NK-92 (cell line): ENCODE data around the gene EPAS1.

Source experiments
- DNase-seq: peaks from one replicate; lab custom pipeline; 2025; ENCODE audit not compliant: unreplicated experiment; lab: John Stamatoyannopoulos, UW

The EPAS1 gene

DNA sequence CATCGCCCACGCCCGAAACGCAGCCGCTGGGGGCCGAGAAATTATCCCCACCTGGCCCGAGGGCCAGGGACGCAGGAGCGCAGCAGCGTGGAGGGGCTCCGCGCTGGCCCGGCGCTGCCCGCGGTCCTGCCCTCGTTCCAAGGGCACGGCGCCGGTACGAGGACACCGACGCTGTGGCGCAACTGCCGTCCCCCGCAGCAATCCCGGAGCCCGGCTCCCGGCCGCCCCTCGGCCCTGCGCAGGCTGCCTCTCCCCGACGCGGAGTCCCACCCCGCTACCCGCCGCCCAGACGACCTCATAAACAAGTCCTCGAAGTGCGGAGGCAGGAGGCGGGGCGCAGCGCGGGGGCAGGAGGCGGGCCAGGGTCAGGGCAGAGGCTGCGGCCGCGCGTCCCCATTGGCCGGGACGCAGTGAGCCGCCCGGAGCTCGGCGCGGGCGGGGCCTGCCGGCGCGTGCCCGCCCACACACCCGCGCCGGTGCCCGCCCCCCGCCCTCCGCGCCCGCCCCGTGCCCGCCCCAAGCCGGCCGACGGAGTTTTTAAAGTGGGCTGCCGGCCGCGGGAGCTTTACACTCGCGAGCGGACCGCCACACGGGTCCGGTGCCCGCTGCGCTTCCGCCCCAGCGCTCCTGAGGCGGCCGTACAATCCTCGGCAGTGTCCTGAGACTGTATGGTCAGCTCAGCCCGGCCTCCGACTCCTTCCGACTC lies at the start of gene EPAS1:
EPAS1 (plus strand) TSS at position 568 of the 706 bp plus-strand sequence. CDS start 505 bp downstream, outside the sequence.
- DNase-seq: peak; percentile 13

- no peak for DNase-seq
Measured at GRCh38 chr2:46248171-46248570, 49.0 kb upstream of the EPAS1 start.

- no peak for DNase-seq
Measured at GRCh38 chr2:46249654-46250053, 47.6 kb upstream of the EPAS1 start.

GRCh38 chr2:46252891-46253659 lies 44.1 kb upstream of the EPAS1 start:
- DNase-seq: no peak

GRCh38 chr2:46254474-46254873 lies 42.7 kb upstream of the EPAS1 start:
- no peak for DNase-seq

GRCh38 chr2:46256563-46257142 lies 40.6 kb upstream of the EPAS1 start:
- DNase-seq: no peak

DNA sequence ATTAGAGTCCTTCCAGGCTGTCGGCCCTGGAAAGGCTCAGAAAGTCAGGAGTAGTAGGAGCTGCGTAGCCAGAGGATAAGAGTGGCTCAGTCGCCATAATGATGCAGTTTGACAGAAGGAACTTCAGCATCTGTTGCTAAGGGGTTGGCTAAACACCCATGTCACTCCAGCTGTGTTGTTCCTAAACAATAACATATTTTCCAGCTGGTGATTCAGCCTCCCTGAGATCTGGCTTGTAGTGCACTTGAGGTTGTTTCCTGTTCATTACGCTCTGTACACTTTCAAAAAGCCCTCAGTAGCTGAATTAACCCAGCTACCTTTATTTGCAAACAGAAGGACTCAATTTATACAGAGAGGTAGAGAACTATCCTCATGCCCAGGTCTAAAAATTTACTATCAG lies 39.7 kb upstream of the EPAS1 start:
- no peak for DNase-seq

GRCh38 chr2:46257980-46258379 lies 39.2 kb upstream of the EPAS1 start:
- DNase-seq: no peak

GRCh38 chr2:46258937-46259776 lies 38.0 kb upstream of the EPAS1 start:
- DNase-seq: no peak

- no peak for DNase-seq
Measured at GRCh38 chr2:46259777-46260168, 37.4 kb upstream of the EPAS1 start.

DNA sequence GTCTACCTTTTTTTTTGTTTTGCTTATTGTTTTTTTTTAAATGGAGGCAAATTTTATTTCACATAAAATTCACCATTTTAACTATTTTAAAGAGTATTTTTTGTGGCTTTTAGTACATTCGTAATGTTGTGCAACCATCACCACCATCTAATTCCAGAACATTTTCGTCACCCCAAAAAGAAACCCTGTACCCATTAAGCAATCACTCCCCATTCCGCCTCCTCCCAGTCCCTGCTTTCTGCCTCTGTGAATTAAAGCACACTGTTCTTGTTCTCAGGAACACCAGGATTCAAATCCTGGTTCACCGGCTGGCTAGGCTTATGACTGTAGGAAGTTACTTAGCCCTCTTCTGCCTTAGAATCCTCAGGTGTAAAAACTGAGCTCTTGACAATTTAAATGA lies 36.9 kb upstream of the EPAS1 start:
- DNase-seq: no peak

DNA sequence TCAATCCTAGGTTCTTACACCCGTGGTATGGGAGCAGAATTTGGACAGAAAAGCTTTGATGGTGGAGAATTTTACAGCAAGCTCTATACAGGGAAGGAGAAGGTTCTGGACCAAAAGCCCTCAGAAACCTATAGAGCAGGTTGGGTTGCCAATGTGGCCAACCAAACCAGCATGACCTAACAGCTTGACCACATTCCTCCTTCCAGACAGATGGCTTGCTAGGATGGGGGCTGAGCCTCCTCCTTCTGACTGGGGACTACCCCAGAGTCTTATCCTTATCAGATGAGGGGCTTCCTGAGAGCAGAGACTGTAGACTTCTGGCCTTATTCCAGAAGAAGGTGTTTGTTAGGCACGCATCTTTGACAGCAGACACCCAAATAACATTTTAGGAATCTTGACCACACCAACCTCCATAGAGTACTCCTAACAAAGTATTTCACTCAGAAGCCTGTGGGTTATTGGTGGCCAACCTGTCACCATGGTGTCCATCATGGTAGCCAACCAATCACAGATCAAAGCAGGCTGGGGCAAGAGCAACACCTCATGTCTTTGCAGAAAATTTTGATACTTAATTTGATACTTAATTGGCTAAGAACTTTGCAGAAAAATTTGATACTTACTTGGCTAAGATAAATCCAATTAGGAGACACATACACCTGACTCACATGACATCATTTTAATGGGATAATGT lies 34.8 kb upstream of the EPAS1 start:
- no peak for DNase-seq

DNA sequence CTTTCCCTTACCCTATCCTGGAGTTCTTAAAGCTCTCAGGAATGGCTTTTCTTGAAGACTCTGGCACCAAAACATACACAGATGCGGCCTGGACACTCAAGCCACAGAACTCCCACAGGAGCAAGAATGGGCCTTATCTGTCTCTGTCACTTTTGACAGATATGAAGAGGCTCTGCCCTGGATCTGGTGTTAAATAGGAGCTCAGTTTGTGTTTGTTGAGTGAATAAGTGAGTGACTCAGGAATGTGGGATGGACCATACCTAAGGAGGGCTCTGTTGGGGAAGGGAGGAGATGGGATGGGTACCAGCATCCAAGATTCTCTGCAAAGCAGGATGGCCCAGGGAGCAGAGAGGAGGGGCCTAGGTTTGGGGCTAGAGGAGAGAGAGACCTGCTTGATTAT lies 33.9 kb upstream of the EPAS1 start:
- DNase-seq: no peak

DNA sequence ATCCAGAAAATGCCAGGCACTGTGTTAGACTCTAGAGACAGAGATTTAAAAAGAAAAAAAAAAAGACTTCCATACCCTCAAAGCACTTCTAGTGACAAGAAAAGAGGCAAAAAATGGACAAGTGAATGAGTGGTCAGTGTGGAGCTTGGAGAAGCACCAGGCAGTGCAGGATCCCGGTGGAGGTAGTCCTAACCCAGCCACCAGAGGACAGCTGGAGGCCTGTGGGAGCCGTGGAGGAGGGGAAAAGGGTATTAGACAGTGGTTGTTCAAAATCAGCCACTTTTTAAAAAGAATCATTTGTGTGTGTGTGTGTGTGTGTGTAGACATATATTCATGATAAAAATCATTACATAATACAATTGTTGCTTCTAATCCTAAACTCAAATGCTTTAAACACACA lies 32.8 kb upstream of the EPAS1 start:
- no peak for DNase-seq

GRCh38 chr2:46266134-46266533 lies 31.1 kb upstream of the EPAS1 start:
- DNase-seq: no peak

DNA sequence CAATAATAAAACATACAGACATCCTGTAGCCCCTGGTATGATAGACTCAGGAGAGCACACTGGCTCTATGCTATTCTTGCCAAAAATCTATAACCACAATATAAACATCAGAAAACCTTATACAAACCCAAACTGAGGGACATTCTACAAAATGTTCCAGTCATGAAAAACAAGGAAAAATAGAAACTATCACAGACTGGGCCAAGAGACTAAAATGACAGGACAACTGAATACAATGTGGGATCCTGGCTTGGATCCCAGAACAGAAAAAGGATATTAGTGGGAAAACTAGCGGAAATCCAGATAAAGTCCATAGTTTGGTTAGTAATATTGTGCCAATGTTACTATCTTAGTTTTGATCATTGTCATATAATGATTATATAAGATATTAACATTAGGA lies 29.6 kb upstream of the EPAS1 start:
- no peak for DNase-seq

DNA sequence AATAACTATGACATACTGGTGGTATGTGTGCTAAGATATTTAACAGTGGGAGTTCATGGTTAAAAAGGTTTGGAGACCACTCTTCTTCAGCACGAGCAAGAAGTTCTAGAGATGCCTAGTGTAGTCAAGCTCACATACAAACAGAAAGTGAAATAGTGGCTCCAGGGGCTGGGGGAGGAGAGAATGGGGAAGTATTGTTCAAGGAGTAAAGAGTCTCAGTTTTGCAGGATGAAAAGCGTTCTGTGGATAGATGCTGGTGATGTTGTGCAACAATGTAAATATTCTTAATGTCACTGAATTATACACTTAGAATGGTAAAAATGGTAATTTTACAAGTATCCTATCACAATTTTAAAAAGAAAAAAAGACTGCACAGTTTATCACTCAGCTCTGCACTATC lies 29.0 kb upstream of the EPAS1 start:
- no peak for DNase-seq

DNA sequence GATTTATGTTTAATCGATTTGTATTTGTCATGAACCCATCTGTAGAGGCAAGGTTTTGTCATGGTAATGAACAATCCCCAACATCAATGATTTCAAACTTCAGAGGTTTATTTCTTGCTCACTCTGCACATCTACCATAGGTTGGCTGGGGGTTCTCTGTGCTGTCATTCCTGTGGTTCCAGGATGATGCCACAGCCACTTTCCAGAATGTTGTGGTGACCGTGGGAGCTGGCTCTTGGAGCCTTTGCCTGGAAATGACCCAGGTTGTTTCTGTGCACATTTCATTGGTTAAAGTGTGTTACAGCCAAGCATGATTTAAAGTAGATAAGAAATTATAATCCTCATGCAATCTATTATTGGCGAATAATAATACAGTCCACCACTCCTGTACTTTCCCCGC lies 28.2 kb upstream of the EPAS1 start:
- no peak for DNase-seq

DNA sequence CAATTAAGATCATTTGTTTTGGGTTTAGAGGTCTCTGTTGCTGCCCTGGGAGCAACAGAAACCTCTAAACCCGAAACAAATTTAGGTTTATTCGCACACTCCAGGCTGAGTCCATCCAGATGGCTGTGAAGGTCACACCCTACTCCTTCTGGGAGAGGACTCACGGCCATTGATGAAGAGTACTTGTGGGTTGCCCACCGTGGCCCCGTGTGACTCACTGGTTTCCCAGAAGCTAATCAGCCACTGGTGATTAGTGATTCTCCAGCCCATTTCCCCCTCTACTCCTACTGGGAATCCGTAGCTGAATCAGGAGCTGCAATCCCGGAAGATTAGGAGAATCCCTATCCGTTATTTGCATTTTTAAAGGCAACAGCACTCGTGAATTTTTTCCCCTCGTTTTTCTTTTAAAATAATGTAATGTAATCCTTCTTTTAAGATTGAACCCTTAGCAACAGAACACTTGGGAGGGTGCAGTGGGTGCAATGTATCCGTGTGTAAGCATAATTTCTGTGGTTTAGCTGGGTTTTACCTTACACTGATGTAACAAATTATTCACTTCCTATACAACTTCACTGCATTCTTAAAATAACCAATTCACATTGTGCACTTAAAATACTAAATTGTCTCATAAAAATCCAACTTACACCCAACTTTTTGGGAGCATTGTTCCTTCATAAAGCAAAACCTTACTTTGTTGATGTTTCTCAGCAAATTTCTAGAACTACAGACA lies 27.5 kb upstream of the EPAS1 start:
- DNase-seq: no peak

DNA sequence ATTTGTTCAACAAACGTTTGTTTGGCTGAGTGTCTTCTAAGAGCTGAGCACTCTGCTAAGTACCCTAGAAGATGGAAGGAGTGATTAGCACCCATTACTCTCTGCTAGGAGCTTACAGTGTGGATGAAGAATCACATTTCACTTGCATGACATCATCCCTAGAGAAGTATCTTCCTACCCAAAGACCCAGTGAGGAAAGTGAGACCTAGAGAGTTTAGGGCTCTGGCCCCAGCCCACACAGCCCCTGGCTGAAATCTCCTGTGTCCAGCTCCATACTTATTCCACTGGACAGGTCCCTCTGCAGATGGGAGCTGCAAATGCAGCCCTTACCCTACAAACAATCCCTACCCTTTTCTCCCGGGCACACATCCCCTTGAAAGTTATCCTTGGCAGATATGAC lies 26.8 kb upstream of the EPAS1 start:
- DNase-seq: no peak
